ENCODE results near the gene SMCP. TPM values are rescaled to one million over a fixed set of nuclear protein-coding genes. Genes with fewer than 3 reads are reported as not detected.
A peak's percentile ranks its signal among the peaks of the same experiment; 100 is the strongest.

The SMCP gene
- total RNA-seq, 1 donor from 2014 or later: not detected

DNA sequence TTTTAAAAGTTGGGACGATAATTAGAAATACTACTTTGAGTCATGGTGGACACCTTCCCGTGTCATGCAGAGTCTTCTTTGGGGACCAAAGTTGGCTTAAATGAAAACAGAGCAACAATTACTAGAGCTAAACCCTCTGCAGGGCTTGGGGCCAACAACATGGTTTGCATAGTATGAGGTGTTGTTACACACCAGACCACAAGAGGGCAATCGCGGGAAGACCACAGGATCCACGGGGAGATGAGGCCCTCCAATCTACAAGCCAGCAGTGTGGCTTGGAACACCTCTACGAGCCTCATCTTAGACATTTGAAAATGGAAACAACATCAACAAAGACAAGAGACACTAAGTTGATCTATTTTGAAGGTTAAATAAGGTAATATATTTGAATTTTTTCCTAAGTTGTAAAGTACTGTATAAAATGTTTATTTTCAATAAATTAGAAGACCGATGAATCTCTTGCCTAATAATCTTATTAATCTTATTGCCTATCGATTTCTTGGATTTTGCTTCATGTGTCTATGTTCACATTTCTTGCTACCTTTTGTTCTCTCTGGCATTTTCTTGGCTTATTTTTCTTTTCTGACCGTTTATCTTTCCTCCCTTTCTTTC is 8.2 kb upstream of the SMCP start:
- Histone ChIP-seq H3K9me3 (replicated peaks) (no peaks in the 10 kb centered on the region), H3K27ac (replicated peaks) (no peak overlapping the region), H3K4me3 (no peak overlapping the region), H3K27me3 (ENCODE audit: low read depth) (peaks cover 20% of the 10 kb centered on the region), H3K4me1 (no peaks in the 10 kb centered on the region), H3K36me3 (no peaks in the 10 kb centered on the region)
- DNase-seq: no peak
- intact Hi-C loops (cut with micrococcal nuclease): no loop called here
- TF ChIP-seq CTCF (IDR thresholded peaks at IDR 0.05; ENCODE audit: borderline replicate concordance): peak; percentile 79

DNA sequence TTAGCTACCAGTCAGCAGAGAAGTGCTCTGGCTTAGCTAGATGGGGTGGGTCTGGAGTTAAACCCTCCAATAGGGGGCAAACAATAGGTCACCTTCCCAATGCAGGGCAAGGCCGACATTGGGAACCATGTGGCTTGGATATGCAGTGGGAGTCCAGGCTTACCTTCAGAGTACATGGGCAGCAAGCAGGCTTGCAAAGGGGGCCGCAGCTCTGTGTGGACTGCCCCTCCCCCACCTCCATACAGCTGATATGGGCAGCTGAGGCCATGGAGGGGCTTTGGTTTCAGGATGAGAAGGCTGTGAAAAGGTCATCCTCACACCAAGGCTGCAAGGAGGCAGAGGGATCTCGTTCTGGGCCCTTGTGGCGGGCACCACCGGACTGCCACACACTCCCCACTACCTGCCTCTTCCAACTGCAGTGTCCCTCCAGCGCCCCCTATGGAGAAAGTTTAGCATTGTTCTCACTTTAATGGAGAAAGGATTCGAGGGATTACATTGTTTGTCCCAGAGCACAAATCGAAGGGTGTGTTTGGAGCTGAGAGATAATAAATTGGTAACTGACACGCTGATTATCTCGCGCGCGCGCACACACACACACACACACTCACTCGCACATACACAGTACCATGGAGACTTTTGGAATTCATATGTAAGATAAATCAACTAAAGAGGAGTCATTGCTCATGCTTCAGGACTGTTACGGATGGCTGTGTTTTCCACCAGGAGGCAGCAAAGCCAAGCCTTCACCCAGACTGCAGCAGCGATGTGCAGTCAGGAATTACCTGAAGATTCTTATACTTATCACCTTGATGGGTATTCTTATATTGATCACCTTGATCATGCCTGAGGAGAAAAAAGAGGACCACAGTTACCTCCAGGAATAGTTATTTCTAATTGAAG is 7.0 kb upstream of the SMCP start:
- H3K4me3 ChIP-seq: no peak overlapping the region
- no peak for DNase-seq
- H3K4me1 ChIP-seq: no peaks in the 10 kb centered on the region
- intact Hi-C loops (cut with micrococcal nuclease): no loop called here
- no peaks in the 10 kb centered on the region for H3K36me3 ChIP-seq
- peaks cover 20% of the 10 kb centered on the region for H3K27me3 ChIP-seq (ENCODE audit: low read depth)
- no peak for TF ChIP-seq CTCF (IDR thresholded peaks at IDR 0.05; ENCODE audit: borderline replicate concordance)
- H3K27ac ChIP-seq (replicated peaks): no peak overlapping the region
- H3K9me3 ChIP-seq (replicated peaks): no peaks in the 10 kb centered on the region

- Histone ChIP-seq H3K36me3 (no peaks in the 10 kb centered on the region), H3K27ac (replicated peaks) (no peak overlapping the region), H3K27me3 (ENCODE audit: low read depth) (peaks cover 20% of the 10 kb centered on the region), H3K4me1 (no peaks in the 10 kb centered on the region), H3K4me3 (no peak overlapping the region), H3K9me3 (replicated peaks) (no peaks in the 10 kb centered on the region)
- intact Hi-C loops (cut with micrococcal nuclease): no loop called here
- DNase-seq: no peak
- TF ChIP-seq CTCF (IDR thresholded peaks at IDR 0.05; ENCODE audit: borderline replicate concordance): no peak
Observed at GRCh38 chr1:152871731-152872126, 6.4 kb upstream of the SMCP start.

DNA sequence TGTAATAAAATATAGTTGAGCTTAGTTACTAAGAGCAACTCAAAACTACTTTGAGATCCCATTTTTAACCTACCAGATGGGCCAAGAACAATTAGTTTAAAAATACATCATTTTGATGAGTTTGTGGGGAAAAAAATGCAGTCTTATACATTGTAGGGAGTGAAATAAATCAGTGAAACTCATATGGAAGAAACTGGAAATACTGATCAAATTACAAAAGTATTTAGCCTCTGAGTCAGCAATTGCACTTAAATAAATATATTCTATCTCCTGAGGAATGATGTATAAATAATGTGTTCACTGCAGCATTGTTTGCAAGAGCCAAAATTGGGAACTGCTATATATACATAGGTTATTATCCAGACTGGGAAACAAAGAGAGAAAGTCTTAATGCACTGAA is 4.6 kb upstream of the SMCP start:
- intact Hi-C loops (cut with micrococcal nuclease): no loop called here
- peaks cover 20% of the 10 kb centered on the region for H3K27me3 ChIP-seq (ENCODE audit: low read depth)
- no peak for TF ChIP-seq CTCF (IDR thresholded peaks at IDR 0.05; ENCODE audit: borderline replicate concordance)

GRCh38 chr1:152876827-152877226 is 1.3 kb upstream of the SMCP start:
- Histone ChIP-seq H3K36me3 (no peaks in the 10 kb centered on the region), H3K9me3 (replicated peaks) (no peaks in the 10 kb centered on the region), H3K27me3 (ENCODE audit: low read depth) (peaks cover 11% of the 10 kb centered on the region), H3K4me1 (no peaks in the 10 kb centered on the region), H3K4me3 (no peak overlapping the region), H3K27ac (replicated peaks) (no peak overlapping the region)
- TF ChIP-seq CTCF (IDR thresholded peaks at IDR 0.05; ENCODE audit: borderline replicate concordance): no peak
- no peak for DNase-seq
- intact Hi-C loops (cut with micrococcal nuclease): no loop called here

More for the DNA sequence above, 4.6 kb upstream of the SMCP start:
- no peak overlapping the region for H3K4me3 ChIP-seq
- no peak overlapping the region for H3K27ac ChIP-seq (replicated peaks)
- H3K4me1 ChIP-seq: no peaks in the 10 kb centered on the region
- no peaks in the 10 kb centered on the region for H3K36me3 ChIP-seq
- H3K9me3 ChIP-seq (replicated peaks): no peaks in the 10 kb centered on the region
- no peak for DNase-seq

Data from left ventricle myocardium inferior (tissue), 1 donor.